IMR-90 (cell line): ENCODE data around the gene DPP6. TPM values are rescaled to one million over a fixed set of nuclear protein-coding genes. Genes with fewer than 3 reads are reported as not detected.
"Not testable (repeated sequence)": the region's sequence is repeated elsewhere in the genome, so short reads cannot be mapped to it uniquely, and the experiment has no call there.

ENCODE experiments used
- ATAC-seq: fragments of 200-7000 bp; cut with Tn5 transposase; 2 replicates; pipeline ENCODE4 v1.9.1; 2020; ENCODE audit warnings: low read depth, mild to moderate bottlenecking, moderate library complexity
- BruUV-seq: library from RNA; stranded (reverse); fragments of 400-500 nt; replicated peaks from 2 replicates; lab custom pipeline; 2021; lab: Mats Ljungman, UMichigan
- CTCF ChIA-PET: fragments of 300-600 bp; formaldehyde crosslinking; extraction: SDS; loops from one replicate; lab custom pipeline; 2021; ENCODE audit warnings: antibody characterized with exemption; lab: Yijun Ruan, JAX
- POLR2A ChIA-PET: fragments of 300-600 bp; sonication (Branson Sonifier 250); formaldehyde crosslinking; loops from one replicate; lab custom pipeline; 2022; ENCODE audit warnings: antibody characterized with exemption; ENCODE audit not compliant: unreplicated experiment; lab: Charles Lee
- DNase-seq: peaks from one replicate; pipeline ENCODE4 v3.0.0; 2013
- H2AFZ ChIP-seq: replicated peaks from 2 replicates; pipeline ENCODE3; 2013; ENCODE audit warnings: low read length, mild to moderate bottlenecking; ENCODE audit not compliant: poor library complexity
- H2AK5ac ChIP-seq: 2 replicates; pipeline ENCODE4 v1.6.1; 2013; ENCODE audit warnings: low read depth, low read length, inconsistent platforms
- H2AK9ac ChIP-seq: replicated peaks from 2 replicates; pipeline ENCODE3; 2013; ENCODE audit warnings: mild to moderate bottlenecking, low read depth, low read length, moderate library complexity; ENCODE audit not compliant: poor library complexity
- H2BK120ac ChIP-seq: 2 replicates; pipeline ENCODE4 v1.6.1; 2013; ENCODE audit warnings: low read depth, low read length, inconsistent platforms
- H2BK15ac ChIP-seq: 3 replicates; pipeline ENCODE4 v1.6.1; 2013; ENCODE audit warnings: low read depth, low read length, inconsistent platforms
- H2BK20ac ChIP-seq: 2 replicates; pipeline ENCODE4 v1.6.1; 2013; ENCODE audit warnings: low read depth, mild to moderate bottlenecking, inconsistent platforms, low read length, moderate library complexity
- H2BK5ac ChIP-seq: 2 replicates; pipeline ENCODE4 v1.6.1; 2013; ENCODE audit warnings: mild to moderate bottlenecking, low read depth, low read length, inconsistent platforms; ENCODE audit not compliant: poor library complexity, severe bottlenecking
- H3K14ac ChIP-seq: replicated peaks from 2 replicates; pipeline ENCODE4 v1.6.1; 2013; ENCODE audit warnings: low read depth, low read length, inconsistent platforms
- H3K18ac ChIP-seq: 2 replicates; pipeline ENCODE4 v1.6.1; 2013; ENCODE audit warnings: low read depth, low read length, control low read depth
- H3K23ac ChIP-seq: 2 replicates; pipeline ENCODE4 v1.6.1; 2013; ENCODE audit warnings: low read depth, low read length, inconsistent platforms
- H3K27ac ChIP-seq: 2 replicates; pipeline ENCODE4 v1.5.1; 2013; ENCODE audit warnings: mild to moderate bottlenecking, control low read depth, low read length; ENCODE audit not compliant: insufficient read depth
- H3K27me3 ChIP-seq: 2 replicates; pipeline ENCODE4 v1.6.1; 2013; ENCODE audit warnings: low read length; ENCODE audit not compliant: control insufficient read depth, insufficient read depth
- H3K36me3 ChIP-seq: 2 replicates; pipeline ENCODE4 v1.6.1; 2013; ENCODE audit warnings: low read length, mixed read lengths; ENCODE audit not compliant: control insufficient read depth, insufficient read depth
- H3K4ac ChIP-seq: 2 replicates; pipeline ENCODE4 v1.6.1; 2013; ENCODE audit warnings: low read depth, low read length, inconsistent platforms
- H3K4me1 ChIP-seq: 2 replicates; pipeline ENCODE4 v1.6.1; 2013; ENCODE audit warnings: low read length, mixed read lengths; ENCODE audit not compliant: control insufficient read depth, insufficient read depth
- H3K4me2 ChIP-seq: 2 replicates; pipeline ENCODE4 v1.6.1; 2013; ENCODE audit warnings: low read depth, mild to moderate bottlenecking, control low read depth, low read length, moderate library complexity
- H3K4me3 ChIP-seq: 2 replicates; pipeline ENCODE4 v1.5.1; 2013; ENCODE audit warnings: low read depth, mild to moderate bottlenecking, control low read depth, low read length, moderate library complexity; ENCODE audit not compliant: insufficient read depth
- H3K56ac ChIP-seq: 2 replicates; pipeline ENCODE4 v1.6.1; 2013; ENCODE audit warnings: low read length, inconsistent platforms; ENCODE audit not compliant: insufficient read depth; ENCODE audit errors: extremely low read depth
- H3K79me1 ChIP-seq, 2 experiments: 2 replicates each; pipeline ENCODE4 v1.6.1; 2013; ENCODE audit warnings: low read length in 2 of 2, inconsistent platforms in 1 of 2, low read depth in 1 of 2
- H3K9ac ChIP-seq: 2 replicates; pipeline ENCODE4 v1.6.1; 2013; ENCODE audit warnings: low read depth, low read length, control low read depth
- H3K9me1 ChIP-seq: 2 replicates; pipeline ENCODE4 v1.6.1; 2013; ENCODE audit warnings: low read length, inconsistent platforms; ENCODE audit not compliant: insufficient read depth
- H3K9me3 ChIP-seq: 2 replicates; pipeline ENCODE4 v1.6.1; 2013; ENCODE audit warnings: low read length; ENCODE audit not compliant: control insufficient read depth, insufficient read depth
- H4K20me1 ChIP-seq: 2 replicates; pipeline ENCODE4 v1.6.1; 2013; ENCODE audit warnings: low read length, inconsistent platforms; ENCODE audit not compliant: insufficient read depth
- H4K5ac ChIP-seq: 2 replicates; pipeline ENCODE4 v1.6.1; 2013; ENCODE audit warnings: mild to moderate bottlenecking, low read depth, low read length, control low read depth
- H4K8ac ChIP-seq, 2 experiments: 2 replicates each; pipeline ENCODE4 v1.6.1; 2013; ENCODE audit warnings: low read depth in 2 of 2, low read length in 2 of 2, control low read depth in 1 of 2, inconsistent platforms in 1 of 2
- H4K91ac ChIP-seq: 2 replicates; pipeline ENCODE4 v1.6.1; 2013; ENCODE audit warnings: low read depth, low read length, inconsistent platforms; ENCODE audit not compliant: insufficient read depth
- WGBS, 2 experiments: methylation state at CpG; one replicate each; pipeline versions ENCODE4 v1.1.5 to v1.1.7; 2013; ENCODE audit warnings: missing lambda C conversion rate in 2 of 2; ENCODE audit not compliant: insufficient read length in 1 of 2; ENCODE audit errors: extremely low coverage in 2 of 2; 5-methylcytosine and 5-hydroxymethylcytosine counted together
- dilution Hi-C: fragments of 300-500 bp; cut with HindIII; formaldehyde crosslinking; loops from one replicate; pipeline ENCODE4 v1.14.3; 2018; ENCODE audit warnings: low sequenced_read_pairs; ENCODE audit not compliant: unreplicated experiment
- in situ Hi-C: fragments of 300-500 bp; cut with MboI; formaldehyde crosslinking; loops from 3 replicates; pipeline ENCODE4 v1.14.3; 2019; ENCODE audit warnings: low sequenced_read_pairs, inconsistent platforms, mixed read lengths
- intact Hi-C: fragments of 100-400 bp; cut with micrococcal nuclease; formaldehyde crosslinking; loops from 2 replicates; pipeline ENCODE4 v1.10.0; 2022
- polyA plus RNA-seq, 3 experiments: library from polyadenylated mRNA; depleted of rRNA; stranded (reverse); fragments of >200 nt; gene quantifications; 2 replicates each; pipeline ENCODE4 v1.2.3, GENCODE V29; 2012; ENCODE audit warnings: low replicate concordance in 1 of 3
- total RNA-seq: library from RNA; depleted of rRNA; stranded (reverse); fragments of >200 nt; gene quantifications from 2 replicates; pipeline ENCODE4 v1.2.3, GENCODE V29; 2012

The DPP6 gene
- total and polyA plus RNA-seq, 2 of the 4 experiments (the other 2 are of a cell fraction): not detected

- H3K36me3 ChIP-seq, H2BK15ac ChIP-seq, H3K9ac ChIP-seq, H4K20me1 ChIP-seq, H2AK9ac ChIP-seq, DNase-seq, H3K27ac ChIP-seq, dilution Hi-C loops, H3K18ac ChIP-seq, POLR2A ChIA-PET, H2BK120ac ChIP-seq, H3K9me3 ChIP-seq, H3K9me1 ChIP-seq, H3K27me3 ChIP-seq, intact Hi-C loops, H2BK5ac ChIP-seq, H3K4me1 ChIP-seq, H3K4me3 ChIP-seq, in situ Hi-C loops, H2AFZ ChIP-seq, H3K79me1 ChIP-seq, H3K56ac ChIP-seq, H3K23ac ChIP-seq, H3K14ac ChIP-seq, H2AK5ac ChIP-seq, ATAC-seq, H4K5ac ChIP-seq, H4K8ac ChIP-seq, BruUV-seq, H4K91ac ChIP-seq, CTCF ChIA-PET, H2BK20ac ChIP-seq, H3K4ac ChIP-seq, H3K4me2 ChIP-seq: not testable (repeated sequence)
- WGBS, 2 experiments: no CpG with 5 or more reads among the region's 9 CpGs
Observed at GRCh38 chr7:154105063-154105462, 52.9 kb downstream of the DPP6 start.

- CTCF ChIA-PET, H3K4ac ChIP-seq, H3K18ac ChIP-seq, H3K9me1 ChIP-seq, H3K23ac ChIP-seq, BruUV-seq, H4K20me1 ChIP-seq, H3K14ac ChIP-seq, POLR2A ChIA-PET, H2BK120ac ChIP-seq, H3K27me3 ChIP-seq, H2BK15ac ChIP-seq, H2AFZ ChIP-seq, H3K9me3 ChIP-seq, H3K9ac ChIP-seq, H4K8ac ChIP-seq, H3K56ac ChIP-seq, H3K36me3 ChIP-seq, H4K91ac ChIP-seq, H3K27ac ChIP-seq, H3K4me2 ChIP-seq, H2BK5ac ChIP-seq, H3K4me1 ChIP-seq, in situ Hi-C loops, H4K5ac ChIP-seq, H2AK9ac ChIP-seq, ATAC-seq, dilution Hi-C loops, H2BK20ac ChIP-seq, H3K4me3 ChIP-seq, H2AK5ac ChIP-seq, DNase-seq, H3K79me1 ChIP-seq, intact Hi-C loops: not testable (repeated sequence)
- no CpG with 5 or more reads among the region's 3 CpGs for WGBS, 2 experiments
Observed at GRCh38 chr7:154109615-154110014, 57.4 kb downstream of the DPP6 start.
